Stimulated activated CD8-positive, alpha-beta memory T cell treated with anti-CD3 and anti-CD28 coated beads, Interleukin-15, amount 100 ng/mL, for 24 hours (primary cell): ENCODE results near the gene TEX51.

Experiments
- DNase-seq: peaks from one replicate; pipeline ENCODE4 v3.0.0-alpha.2; 2020; ENCODE audit warnings: low read depth

TEX51 gene

DNA sequence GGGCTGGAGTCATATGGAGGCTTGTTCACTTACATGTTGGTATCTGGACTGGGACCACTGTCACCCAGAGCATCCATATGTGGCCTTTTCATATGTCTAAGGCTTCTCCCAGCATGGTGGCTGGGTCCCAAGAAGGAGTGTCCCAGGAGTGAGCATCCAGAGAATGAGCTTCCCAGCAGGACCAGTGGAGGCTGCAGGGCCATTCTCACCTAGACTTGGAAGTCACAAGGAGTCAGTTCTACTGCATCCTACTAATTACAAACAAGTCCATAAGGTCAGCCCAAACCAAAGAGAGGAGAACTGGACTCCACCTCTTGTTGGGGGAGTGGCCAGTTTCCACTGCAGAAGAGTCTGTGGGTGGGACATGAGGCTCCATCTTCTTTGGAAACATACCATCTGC, 5.1 kb upstream of the TEX51 start:
- DNase-seq, result no peak

DNA sequence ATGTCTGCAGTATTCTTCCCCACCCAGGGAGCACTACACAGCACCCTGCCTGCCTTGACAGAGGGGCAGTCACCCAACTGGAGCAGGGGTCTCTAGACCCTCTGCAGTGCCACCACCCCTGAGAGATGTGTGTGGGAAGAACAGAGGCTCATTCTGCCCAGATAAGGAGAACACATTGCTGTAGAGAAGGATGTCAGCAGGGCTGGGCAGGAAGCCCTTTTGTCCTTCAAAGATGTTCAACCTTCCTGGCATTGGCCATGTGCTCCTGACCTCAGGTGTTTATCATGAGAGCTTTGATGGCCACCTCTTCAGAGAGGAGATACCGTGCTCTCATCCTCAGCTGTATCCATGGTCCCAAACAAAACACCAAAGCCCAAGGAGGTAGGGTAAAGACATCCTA, 4.6 kb upstream of the TEX51 start:
- no peak for DNase-seq

DNA sequence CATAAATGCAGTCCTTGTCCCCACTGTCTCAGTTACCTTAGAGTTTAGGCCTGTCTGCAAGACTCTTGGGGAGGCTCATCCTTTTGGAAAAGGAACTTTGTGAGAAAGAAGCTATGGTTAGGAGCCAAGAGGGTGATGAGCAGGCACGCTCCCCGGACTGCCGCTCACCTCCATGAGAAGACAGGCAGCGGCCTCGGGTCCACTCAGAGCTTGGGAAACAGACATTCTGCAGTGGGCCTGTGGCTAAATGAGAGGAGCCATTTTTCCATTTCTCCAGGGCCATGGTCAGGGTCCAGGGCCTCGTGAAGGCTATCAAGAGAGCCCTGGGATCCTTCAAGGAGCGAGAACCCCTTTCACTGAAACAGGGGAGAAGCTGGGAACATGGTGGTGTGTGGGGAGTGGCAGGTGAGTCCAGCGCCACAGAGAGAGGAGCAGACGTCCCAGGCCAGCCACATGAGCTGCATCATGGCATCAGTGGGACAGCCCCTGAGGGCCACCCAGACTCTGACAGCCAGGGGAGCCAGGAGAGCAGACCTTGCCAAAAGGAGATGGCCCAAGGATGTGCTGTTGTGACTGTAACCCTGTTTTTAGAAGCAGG, 4.0 kb upstream of the TEX51 start:
- no peak for DNase-seq

DNA sequence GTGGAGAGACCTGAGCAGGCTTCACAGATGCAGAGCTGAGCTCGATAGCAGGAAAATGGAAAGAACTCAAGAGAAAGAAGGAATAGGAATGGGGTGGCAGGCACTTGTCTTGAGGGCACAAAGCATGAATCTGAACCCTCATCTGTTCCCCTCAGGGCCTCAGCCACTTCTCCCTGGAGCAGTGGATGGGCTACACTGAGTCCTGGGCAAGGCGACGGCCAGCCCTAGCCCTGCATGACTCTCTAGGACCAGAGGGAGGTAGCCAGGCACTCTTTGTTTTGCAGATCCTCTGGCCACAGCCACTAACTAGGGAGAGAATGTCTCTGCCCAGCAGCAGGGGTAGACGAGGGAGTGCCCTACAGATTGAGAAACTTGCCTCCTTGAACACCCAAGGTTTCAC, 3.4 kb upstream of the TEX51 start:
- no peak for DNase-seq

GRCh38 chr2:126896471-126896870, 2.2 kb upstream of the TEX51 start:
- no peak for DNase-seq

DNA sequence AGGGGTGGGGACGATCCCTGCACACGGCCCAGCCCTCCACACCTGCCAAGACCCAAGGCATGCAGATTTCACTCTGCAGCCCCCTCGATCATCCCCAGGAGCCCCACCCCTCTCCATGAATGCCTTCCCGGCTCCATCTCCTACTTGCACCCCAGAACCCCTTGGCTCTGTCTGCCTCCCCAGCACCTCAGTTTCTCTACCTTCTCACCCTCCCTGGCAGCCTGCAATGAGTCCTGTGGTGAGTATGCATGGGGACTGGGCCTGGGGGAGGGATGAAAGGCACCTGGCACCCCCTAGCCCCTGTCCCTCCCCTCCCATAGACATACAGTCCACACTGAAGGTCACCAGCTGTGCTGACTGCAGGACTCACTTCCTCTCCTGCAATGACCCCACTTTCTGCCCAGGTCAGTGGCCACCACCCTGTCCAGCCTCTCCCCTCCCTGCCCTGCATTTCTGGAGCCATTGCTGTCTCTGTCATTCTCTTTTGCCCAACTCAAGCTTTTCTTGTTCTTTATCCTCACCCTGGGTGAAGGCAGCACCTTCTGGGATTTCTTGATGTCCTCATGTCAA, 1.0 kb downstream of the TEX51 start:
- DNase-seq, result no peak

DNA sequence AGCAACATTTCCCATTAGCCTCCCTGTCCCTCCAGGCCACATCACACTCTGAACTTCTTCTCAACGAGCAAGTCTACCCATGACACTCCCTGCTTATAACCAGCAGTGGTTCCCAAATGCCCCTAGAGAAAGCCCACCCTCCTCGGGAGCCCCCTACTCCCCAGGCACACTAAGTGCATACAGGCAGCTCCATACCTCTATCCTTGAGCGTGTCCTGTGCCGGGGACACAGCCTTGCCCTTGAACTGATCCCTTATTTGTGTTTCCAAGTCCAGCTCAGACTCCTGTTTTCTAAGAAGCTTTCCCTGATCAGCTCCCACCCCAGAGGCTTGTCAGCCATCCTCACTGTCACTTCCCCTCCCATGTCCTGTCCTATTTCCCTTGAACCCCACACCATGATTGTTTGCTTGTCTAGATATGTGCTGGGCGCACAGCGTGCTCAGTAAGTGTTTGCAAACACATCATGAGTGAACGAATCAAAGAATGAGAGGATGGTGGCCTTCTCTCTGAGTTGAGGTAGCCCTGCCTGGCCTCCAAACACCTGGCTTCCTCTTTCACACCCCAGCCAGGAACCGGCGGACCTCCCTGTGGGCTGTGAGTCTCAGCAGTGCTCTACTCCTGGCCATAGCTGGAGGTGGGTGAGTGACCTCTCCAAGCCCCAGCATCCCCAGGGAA, 2.1 kb downstream of the TEX51 start:
- no peak for DNase-seq

GRCh38 chr2:126901459-126901858, 2.8 kb downstream of the TEX51 start:
- DNase-seq, result no peak

DNA sequence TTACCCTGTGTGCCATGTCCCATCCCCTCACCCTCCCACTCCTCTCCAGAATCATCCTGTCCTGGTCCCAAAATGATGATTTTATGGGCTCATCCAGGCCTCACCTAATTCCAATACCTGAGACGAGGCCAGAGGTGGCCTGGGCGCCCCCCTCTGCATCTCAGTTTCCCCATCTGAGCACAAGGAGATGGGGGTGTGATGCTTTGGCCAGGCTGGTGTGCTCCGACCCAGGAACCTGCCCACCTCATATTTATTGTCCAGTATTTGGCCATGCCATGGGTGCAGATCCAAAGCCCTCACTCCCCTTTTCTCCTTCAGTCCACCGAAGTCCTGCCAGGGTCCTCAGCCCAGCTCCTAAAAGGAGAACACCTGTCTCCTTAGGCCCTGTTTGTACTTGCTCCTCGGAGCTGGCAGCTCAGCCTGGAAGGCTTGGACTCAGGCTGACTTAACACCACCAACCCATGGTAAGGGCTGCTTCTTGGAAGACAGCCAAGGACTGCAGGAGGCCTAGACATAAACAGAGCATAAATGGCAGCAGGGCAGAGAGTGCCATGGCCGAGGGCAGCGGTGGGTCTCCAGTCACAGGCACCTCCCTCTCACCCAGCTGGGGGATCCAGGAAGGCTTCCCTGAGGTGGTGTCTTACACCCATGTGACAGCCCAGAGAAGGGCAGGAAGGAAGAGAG, 3.6 kb downstream of the TEX51 start:
- no peak for DNase-seq

DNA sequence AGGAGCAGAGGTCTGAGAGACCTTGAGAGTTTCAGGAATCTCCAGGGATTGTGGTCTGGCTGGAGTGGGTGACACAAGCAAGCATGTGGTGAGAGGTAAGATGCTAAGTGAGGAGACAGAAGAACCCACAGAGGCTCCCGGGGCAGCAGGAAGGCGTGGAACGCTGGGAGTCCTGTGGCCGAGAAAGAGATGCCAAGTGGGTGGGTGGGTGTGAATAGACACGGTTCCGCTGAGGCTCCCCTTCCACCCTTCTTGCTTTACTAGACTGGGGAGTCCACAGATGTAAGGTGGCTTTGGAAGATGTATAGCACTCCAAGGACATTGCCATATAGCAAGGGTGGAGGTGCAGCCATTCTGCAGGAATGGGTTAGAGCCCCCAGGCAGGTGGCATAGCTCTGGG, 4.2 kb downstream of the TEX51 start:
- DNase-seq, result no peak

DNA sequence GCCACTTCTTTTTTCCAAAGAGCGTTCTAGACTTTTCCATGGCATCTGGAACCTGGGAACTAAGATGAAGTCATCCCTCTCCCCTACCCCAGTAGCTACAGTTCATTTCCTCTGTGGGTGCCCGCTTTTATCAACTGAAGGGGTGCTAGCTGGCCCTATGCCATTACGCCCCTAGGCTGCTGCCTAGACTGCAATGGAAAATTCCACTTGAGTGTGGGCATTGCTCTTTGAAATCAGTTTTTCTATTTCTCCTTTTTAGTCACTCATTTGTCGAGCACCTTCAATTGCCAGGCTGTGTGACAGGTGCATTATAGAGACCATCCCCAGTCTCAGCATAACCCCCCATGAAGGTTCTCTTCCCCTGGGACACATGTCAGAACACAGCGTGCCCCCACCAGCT, 7.3 kb downstream of the TEX51 start:
- DNase-seq, result no peak

DNA sequence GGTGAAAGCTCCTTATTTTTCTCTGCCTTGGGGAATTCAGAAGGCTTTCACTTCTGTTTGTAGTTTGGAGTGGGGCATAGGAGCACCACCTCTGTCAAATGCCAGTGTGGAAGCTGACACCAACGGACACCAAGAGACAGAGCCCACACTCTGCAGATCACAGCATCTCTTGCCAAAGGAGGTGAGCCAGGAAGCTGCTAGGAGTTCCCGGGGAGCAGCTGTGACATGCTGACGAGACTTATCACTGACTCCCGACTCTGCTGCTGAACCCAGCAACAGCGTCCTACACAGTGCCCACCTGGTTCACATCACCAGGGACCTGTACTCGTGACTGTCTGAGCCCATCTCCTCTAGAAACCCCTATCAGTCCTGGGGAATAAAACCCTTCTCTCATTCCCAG, 8.1 kb downstream of the TEX51 start:
- DNase-seq, result no peak

DNA sequence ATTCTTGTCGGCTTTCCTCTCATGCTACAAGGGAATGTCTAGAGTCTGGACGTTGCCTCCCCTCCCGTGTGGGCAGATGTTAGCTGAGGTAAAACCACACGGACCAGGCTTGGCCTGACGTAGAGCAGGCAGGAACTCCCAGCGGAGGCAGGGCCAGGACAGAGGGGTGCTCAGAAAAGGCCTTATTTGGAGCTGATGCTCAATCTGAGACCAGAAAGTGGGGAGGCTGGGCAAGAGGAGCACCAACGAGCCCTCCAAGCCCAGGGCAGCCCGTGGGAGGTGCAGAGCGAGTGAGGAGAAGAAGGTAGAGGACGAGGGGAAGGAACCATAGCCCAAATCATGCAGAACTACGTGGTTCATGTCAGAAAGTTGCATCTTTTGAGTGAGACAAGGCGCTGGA, 9.0 kb downstream of the TEX51 start:
- no peak for DNase-seq

- DNase-seq, result no peak
Measured at GRCh38 chr2:126908721-126909177, 10.1 kb downstream of the TEX51 start.

- no peak for DNase-seq
Measured at GRCh38 chr2:126909366-126909765, 10.7 kb downstream of the TEX51 start.

DNA sequence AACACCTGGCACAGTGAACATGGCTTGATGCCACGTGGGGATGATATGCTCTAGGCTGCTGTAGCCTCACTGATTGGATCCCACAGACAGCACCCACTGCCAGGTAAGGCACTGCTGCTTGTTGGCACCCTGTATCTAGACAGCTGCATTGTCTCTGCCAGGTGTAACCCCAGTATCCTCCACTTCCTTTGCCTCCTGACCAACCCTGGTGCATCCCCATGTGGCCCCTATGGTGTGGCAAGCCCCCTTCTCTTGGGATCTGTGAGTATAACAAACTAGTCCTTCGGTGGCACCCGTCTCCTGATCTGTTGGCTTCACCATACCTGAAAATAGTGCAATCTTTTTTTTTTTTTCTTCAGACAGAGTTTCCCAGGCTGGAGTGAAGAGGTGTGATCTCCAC, 11.1 kb downstream of the TEX51 start:
- DNase-seq, result no peak

DNA sequence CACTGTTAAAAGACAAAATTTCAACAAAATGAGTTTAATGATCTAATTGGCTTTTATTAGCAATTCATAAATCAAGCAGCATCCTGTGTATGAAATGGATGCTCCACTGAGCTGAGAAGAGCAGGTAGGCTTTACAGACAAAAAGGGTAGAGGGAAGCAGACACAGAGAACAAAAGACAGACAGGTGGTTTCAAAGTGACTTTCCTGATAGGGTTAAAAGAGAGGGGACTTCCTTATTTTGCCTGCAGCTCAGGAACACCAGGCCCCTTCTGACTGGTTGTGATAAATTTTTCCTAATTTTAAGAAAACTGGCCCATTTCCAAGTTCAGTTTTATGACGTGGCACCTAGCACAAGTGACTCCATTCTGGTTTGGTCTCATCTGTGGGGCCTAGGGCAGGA, 11.9 kb downstream of the TEX51 start:
- DNase-seq, result no peak

- DNase-seq, result no peak
Measured at GRCh38 chr2:126911111-126911796, 12.6 kb downstream of the TEX51 start.

- no peak for DNase-seq
Measured at GRCh38 chr2:126912201-126912600, 13.5 kb downstream of the TEX51 start.

- no peak for DNase-seq
Measured at GRCh38 chr2:126913329-126913728, 14.6 kb downstream of the TEX51 start.

DNA sequence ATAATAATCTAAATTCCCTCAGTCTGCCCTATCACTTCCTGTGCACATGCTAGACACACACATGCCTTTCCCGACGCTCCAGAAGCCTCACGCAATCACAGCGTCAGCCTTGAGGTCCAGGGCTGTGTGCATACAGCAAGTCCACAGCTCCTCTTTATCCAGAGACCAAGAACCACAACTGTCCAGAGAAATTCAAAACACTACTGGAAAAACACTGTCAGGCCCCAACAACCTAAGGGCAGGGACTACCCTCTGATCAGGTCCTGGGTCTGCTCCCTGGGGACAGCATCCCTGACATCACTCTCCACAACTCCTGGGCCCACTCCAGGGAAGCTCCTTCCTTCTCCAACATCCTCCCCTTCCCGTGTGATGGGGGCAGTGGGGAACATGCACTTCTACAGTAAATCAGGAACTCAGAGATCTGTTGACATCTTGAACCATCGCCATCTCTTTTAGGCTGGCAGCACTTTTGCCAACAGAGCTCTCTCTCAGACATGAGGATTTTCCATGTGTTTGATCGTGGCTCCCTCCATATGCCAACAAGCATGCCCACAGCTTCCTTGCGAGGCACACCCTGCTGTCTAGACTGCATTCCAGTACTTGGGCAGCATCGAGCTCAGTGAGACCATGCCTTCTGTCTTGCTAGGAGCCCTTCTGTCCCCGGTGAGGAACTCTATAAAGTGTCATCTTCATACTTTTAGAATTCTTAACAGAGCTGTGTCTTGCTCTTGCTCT, 15.4 kb downstream of the TEX51 start:
- no peak for DNase-seq
